SK-N-SH treated with all-trans-retinoic acid at 6 μM for 48 hours (cell line): ENCODE measurements around the gene KBTBD3.

Experiments used
- ATAC-seq: fragments of 200-7000 bp; cut with Tn5 transposase; 3 replicates; pipeline ENCODE4 v1.9.1; 2020; ENCODE audit warnings: mild to moderate bottlenecking, moderate library complexity
- ARNTL ChIP-seq: fragments of 450-650 bp; formaldehyde crosslinking; IDR thresholded peaks from 2 replicates; pipeline ENCODE4 v1.5.0; 2020; ENCODE audit warnings: low read depth, mild to moderate bottlenecking, moderate library complexity, borderline replicate concordance
- BACH2 ChIP-seq: fragments of 250-450 bp; sonication (Bioruptor Pico); IDR thresholded peaks from 2 replicates; pipeline ENCODE4 v1.9.0; 2021; ENCODE audit warnings: mild to moderate bottlenecking, borderline replicate concordance
- CREB5 ChIP-seq: fragments of 250-450 bp; sonication (Bioruptor Pico); IDR thresholded peaks from 2 replicates; pipeline ENCODE4 v1.5.1; 2020; ENCODE audit warnings: low read depth, mild to moderate bottlenecking, moderate library complexity
- CSDC2 ChIP-seq: fragments of 250-450 bp; sonication (Bioruptor Pico); IDR thresholded peaks from 2 replicates; pipeline ENCODE4 v1.5.0; 2020; ENCODE audit warnings: mild to moderate bottlenecking, moderate library complexity
- CSRNP3 ChIP-seq: fragments of 250-450 bp; sonication (Bioruptor Pico); IDR thresholded peaks from 2 replicates; pipeline ENCODE4 v1.5.1; 2021; ENCODE audit warnings: mild to moderate bottlenecking, moderate library complexity
- ISL1 ChIP-seq: fragments of 250-450 bp; sonication (Bioruptor Pico); IDR thresholded peaks from 2 replicates; pipeline ENCODE4 v2.1.2; 2022; ENCODE audit warnings: mild to moderate bottlenecking, moderate library complexity
- OSR1 ChIP-seq: fragments of 250-450 bp; sonication (Bioruptor Pico); IDR thresholded peaks from 2 replicates; pipeline ENCODE4 v1.8.0; 2022; ENCODE audit warnings: moderate library complexity, mild to moderate bottlenecking, inconsistent platforms
- PATZ1 ChIP-seq: fragments of 250-450 bp; sonication (Bioruptor Pico); IDR thresholded peaks from 2 replicates; pipeline ENCODE4 v1.8.0; 2020; ENCODE audit warnings: mild to moderate bottlenecking, moderate library complexity, borderline replicate concordance
- POU6F1 ChIP-seq: fragments of 250-450 bp; sonication (Bioruptor Pico); IDR thresholded peaks from 2 replicates; pipeline ENCODE4 v1.8.0; 2021; ENCODE audit warnings: low read depth, mild to moderate bottlenecking, moderate library complexity, borderline replicate concordance
- PPARA ChIP-seq: fragments of 250-450 bp; sonication (Bioruptor Pico); IDR thresholded peaks from 2 replicates; pipeline ENCODE4 v1.5.0; 2020; ENCODE audit warnings: mild to moderate bottlenecking, borderline replicate concordance
- RARB ChIP-seq: fragments of 250-450 bp; sonication (Bioruptor Pico); IDR thresholded peaks from 2 replicates; pipeline ENCODE4 v1.8.0; 2021; ENCODE audit warnings: mild to moderate bottlenecking, moderate library complexity
- SNAI2 ChIP-seq: fragments of 250-450 bp; sonication (Bioruptor Pico); IDR thresholded peaks from 2 replicates; pipeline ENCODE4 v1.5.0; 2020; ENCODE audit warnings: mild to moderate bottlenecking, moderate library complexity
- TCF4 ChIP-seq: fragments of 250-450 bp; sonication (Bioruptor Pico); IDR thresholded peaks from 2 replicates; pipeline ENCODE4 v1.8.0; 2021; ENCODE audit warnings: mild to moderate bottlenecking, moderate library complexity, borderline replicate concordance
- TOX ChIP-seq: fragments of 250-450 bp; sonication (Bioruptor Pico); IDR thresholded peaks from 2 replicates; pipeline ENCODE4 v1.8.0; 2021; ENCODE audit warnings: mild to moderate bottlenecking, moderate library complexity, borderline replicate concordance
- ZC3H10 ChIP-seq: fragments of 250-450 bp; sonication (Bioruptor Pico); IDR thresholded peaks from 2 replicates; pipeline ENCODE4 v1.5.1; 2021; ENCODE audit warnings: mild to moderate bottlenecking, moderate library complexity
- ZFP3 ChIP-seq: fragments of 250-450 bp; sonication (Bioruptor Pico); IDR thresholded peaks from 2 replicates; pipeline ENCODE4 v1.5.0; 2020; ENCODE audit warnings: mild to moderate bottlenecking, moderate library complexity
- ZFP30 ChIP-seq: fragments of 450-650 bp; formaldehyde crosslinking; IDR thresholded peaks from 2 replicates; pipeline ENCODE4 v1.5.0; 2022; ENCODE audit warnings: mild to moderate bottlenecking, moderate library complexity
- ZNF565 ChIP-seq: fragments of 450-650 bp; formaldehyde crosslinking; conservative IDR thresholded peaks from 2 replicates; pipeline ENCODE4 v1.5.0; 2020; ENCODE audit warnings: low read depth, mild to moderate bottlenecking, moderate library complexity
- ZNF70 ChIP-seq: fragments of 450-650 bp; formaldehyde crosslinking; IDR thresholded peaks from 2 replicates; pipeline ENCODE4 v1.5.0; 2020; ENCODE audit warnings: mild to moderate bottlenecking, moderate library complexity
- ZNF8 ChIP-seq: fragments of 450-650 bp; formaldehyde crosslinking; IDR thresholded peaks from 2 replicates; pipeline ENCODE4 v1.5.0; 2020; ENCODE audit warnings: mild to moderate bottlenecking, moderate library complexity

The KBTBD3 gene

GRCh38 chr11:106076171-106076918 is 802 bp downstream of the KBTBD3 start:
- TF ChIP-seq TOX (CRISPR knock-in tag), result no peak
- 0 out of 2 replicates have a peak, but pooled peaks have one; percentile 24 for TF ChIP-seq TCF4 (CRISPR knock-in tag)
- peak; percentile 6 for ATAC-seq

GRCh38 chr11:106072804-106073203 is 4.3 kb downstream of the KBTBD3 start:
- ATAC-seq, result no peak
- TF ChIP-seq SNAI2 (CRISPR knock-in tag), result no peak
- TF ChIP-seq CREB5 (CRISPR knock-in tag), result no peak
- no peak for TF ChIP-seq ZFP3
- TF ChIP-seq BACH2 (CRISPR knock-in tag), result no peak
- TF ChIP-seq ZFP30, result no peak
- no peak for TF ChIP-seq ZNF565
- TF ChIP-seq ZNF8 (CRISPR knock-in tag), result no peak
- no peak for TF ChIP-seq TCF4 (CRISPR knock-in tag)
- no peak for TF ChIP-seq ISL1 (CRISPR knock-in tag)
- TF ChIP-seq CSRNP3 (CRISPR knock-in tag), result no peak
- no peak for TF ChIP-seq TOX (CRISPR knock-in tag)
- no peak for TF ChIP-seq CSDC2 (CRISPR knock-in tag)
- TF ChIP-seq ZC3H10 (CRISPR knock-in tag), result no peak
- TF ChIP-seq PPARA (CRISPR knock-in tag), result no peak
- TF ChIP-seq OSR1 (CRISPR knock-in tag), result no peak
- no peak for TF ChIP-seq PATZ1 (CRISPR knock-in tag)
- TF ChIP-seq RARB (CRISPR knock-in tag), result no peak
- no peak for TF ChIP-seq ZNF70
- no peak for TF ChIP-seq POU6F1 (CRISPR knock-in tag)

- no peak for TF ChIP-seq TOX (CRISPR knock-in tag)
- peak; percentile 94 for TF ChIP-seq ZNF8 (CRISPR knock-in tag)
- no peak for ATAC-seq
These were observed 6.5 kb downstream of the KBTBD3 start for GRCh38 chr11:106070606-106071005.

- no peak for TF ChIP-seq CREB5 (CRISPR knock-in tag)
- TF ChIP-seq TOX (CRISPR knock-in tag), result no peak
- no peak for TF ChIP-seq CSDC2 (CRISPR knock-in tag)
- no peak for TF ChIP-seq ZFP3
- TF ChIP-seq ZNF70, result no peak
- no peak for TF ChIP-seq PPARA (CRISPR knock-in tag)
- no peak for TF ChIP-seq CSRNP3 (CRISPR knock-in tag)
- no peak for TF ChIP-seq ZNF8 (CRISPR knock-in tag)
- TF ChIP-seq ARNTL (CRISPR knock-in tag), result no peak
- no peak for TF ChIP-seq ISL1 (CRISPR knock-in tag)
- no peak; the same call in 2 of the 3 replicates for ATAC-seq
These were observed 14.1 kb downstream of the KBTBD3 start for GRCh38 chr11:106063009-106063408.
